Panc1 (cell line): Measurements from ENCODE around the gene HS2ST1.

Experiments used
- CTCF ChIP-seq: fragments of 450-650 bp; IDR thresholded peaks from 2 replicates; pipeline ENCODE4 v1.5.1; 2017; ENCODE audit warnings: mild to moderate bottlenecking
- REST ChIP-seq, 2 experiments: IDR thresholded peaks; 2 replicates each; pipeline ENCODE4 v1.6.1; 2011 to 2012; ENCODE audit warnings: low read depth in 2 of 2, control low read depth in 1 of 2, low read length in 1 of 2, mild to moderate bottlenecking in 1 of 2, moderate library complexity in 1 of 2; ENCODE audit not compliant: insufficient read depth in 1 of 2
- SIN3A ChIP-seq: IDR thresholded peaks from 2 replicates; pipeline ENCODE4 v1.6.1; 2012; ENCODE audit warnings: low read depth, mild to moderate bottlenecking, low read length, moderate library complexity, borderline replicate concordance; ENCODE audit not compliant: insufficient read depth

GRCh38 chr1:86915737-86916235 lies 1.4 kb downstream of the HS2ST1 start:
- TF ChIP-seq REST (IDR thresholded peaks at IDR 0.05; ENCODE audit: insufficient read depth in 1 of 2, low read depth in 2 of 2, low read length in 1 of 2) = no peak
- no peak for TF ChIP-seq CTCF
- no peak for TF ChIP-seq SIN3A
